Left lung (tissue), 10 donors: ENCODE results near the gene SNCA. TPM values are rescaled to one million over a fixed set of nuclear protein-coding genes. Genes with fewer than 3 reads are reported as not detected.
A peak's percentile ranks its signal among the peaks of the same experiment; 100 is the strongest.

Experiments
- ATAC-seq: fragments of 200-7000 bp; cut with Tn5 transposase; one replicate; pipeline ENCODE4 v1.9.1; 2020; ENCODE audit warnings: moderate library complexity
- DNase-seq, 4 donors: peaks; one replicate each; pipeline ENCODE4 v3.0.0-alpha.2; 2013 to 2020
- H3K27ac ChIP-seq, 2 donors: fragments of 200-600 bp; sonication (generic) in 1 of 2; one replicate each; pipeline versions ENCODE4 v1.5.0 to v1.8.0; 2020 to 2021
- H3K27me3 ChIP-seq, 2 donors: fragments of 200-600 bp; sonication (generic) in 1 of 2; one replicate each; pipeline versions ENCODE4 v1.5.0 to v1.8.0; 2020 to 2021
- H3K36me3 ChIP-seq, 2 donors: fragments of 200-600 bp; sonication (generic) in 1 of 2; one replicate each; pipeline versions ENCODE4 v1.5.0 to v1.8.0; 2020 to 2021
- H3K4me1 ChIP-seq, 2 donors: fragments of 200-600 bp; one replicate each; pipeline ENCODE4 v1.8.0; 2021
- H3K4me3 ChIP-seq, 2 donors: fragments of 200-600 bp; sonication (generic) in 1 of 2; one replicate each; pipeline versions ENCODE4 v1.5.0 to v1.8.0; 2020 to 2021; ENCODE audit warnings: mild to moderate bottlenecking in 1 of 2
- H3K9me3 ChIP-seq, 2 donors: fragments of 200-600 bp; sonication (generic) in 1 of 2; one replicate each; pipeline versions ENCODE4 v1.5.0 to v1.8.0; 2020 to 2021
- intact Hi-C, 2 donors: fragments of 100-400 bp; cut with DNase I; formaldehyde crosslinking; loops; one replicate each; pipeline versions ENCODE4 v1.11.2 to v1.14.2; 2022
- polyA plus RNA-seq, 6 donors: library from polyadenylated mRNA; unstranded; fragments of 120-200 nt; gene quantifications; one replicate each; pipeline ENCODE4 v1.2.1, GENCODE V29; 2013; ENCODE audit not compliant: insufficient read length in 6 of 6
- total RNA-seq, 2 donors: library from RNA; stranded (reverse); fragmentation: NEBNext Ultra II Directional; extraction: Animal tissue kit (Norgen Biotek cat#: 25700); gene quantifications; one replicate each; pipeline ENCODE4 v1.2.1, GENCODE V29; 2021
- TF ChIP-seq, protein P1 (sequence below), 2 donors: fragments of 200-600 bp; sonication (generic) in 1 of 2; IDR thresholded peaks; one replicate each; pipeline versions ENCODE4 v1.5.0 to v1.8.0; 2021; ENCODE audit warnings: antibody characterized with exemption in 2 of 2
- donor health status: DM: no; HTN: yes; CAD: no.
- donor health status: DM: no; HTN: no; CAD: no.

The SNCA gene
- total and polyA plus RNA-seq, 8 donors, result 6.6 to 75.7 (median 50.9) TPM

GRCh38 chr4:89836031-89836745 is 773 bp downstream of the SNCA start:
- no peaks in the 10 kb centered on the region for H3K36me3 ChIP-seq
- intact Hi-C loops, result no loop called here
- DNase-seq, result peak in 3 of 4 donors; percentile 18 to 78 (median 32)
- H3K27me3 ChIP-seq, result peaks cover 33 to 44% of the 10 kb centered on the region in 2 donors
- peaks cover 5 to 8% of the 10 kb centered on the region in 2 donors for H3K4me1 ChIP-seq
- peak; percentile 5 for ATAC-seq
- H3K27ac ChIP-seq, result no peak overlapping the region
- peak overlapping the region; percentile 51 to 63 for H3K4me3 ChIP-seq
- TF ChIP-seq, protein P1, sequence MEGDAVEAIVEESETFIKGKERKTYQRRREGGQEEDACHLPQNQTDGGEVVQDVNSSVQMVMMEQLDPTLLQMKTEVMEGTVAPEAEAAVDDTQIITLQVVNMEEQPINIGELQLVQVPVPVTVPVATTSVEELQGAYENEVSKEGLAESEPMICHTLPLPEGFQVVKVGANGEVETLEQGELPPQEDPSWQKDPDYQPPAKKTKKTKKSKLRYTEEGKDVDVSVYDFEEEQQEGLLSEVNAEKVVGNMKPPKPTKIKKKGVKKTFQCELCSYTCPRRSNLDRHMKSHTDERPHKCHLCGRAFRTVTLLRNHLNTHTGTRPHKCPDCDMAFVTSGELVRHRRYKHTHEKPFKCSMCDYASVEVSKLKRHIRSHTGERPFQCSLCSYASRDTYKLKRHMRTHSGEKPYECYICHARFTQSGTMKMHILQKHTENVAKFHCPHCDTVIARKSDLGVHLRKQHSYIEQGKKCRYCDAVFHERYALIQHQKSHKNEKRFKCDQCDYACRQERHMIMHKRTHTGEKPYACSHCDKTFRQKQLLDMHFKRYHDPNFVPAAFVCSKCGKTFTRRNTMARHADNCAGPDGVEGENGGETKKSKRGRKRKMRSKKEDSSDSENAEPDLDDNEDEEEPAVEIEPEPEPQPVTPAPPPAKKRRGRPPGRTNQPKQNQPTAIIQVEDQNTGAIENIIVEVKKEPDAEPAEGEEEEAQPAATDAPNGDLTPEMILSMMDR (IDR thresholded peaks at IDR 0.05), result no peak
- no peaks in the 10 kb centered on the region for H3K9me3 ChIP-seq

- ATAC-seq (no peak), DNase-seq (no peak)
- Histone ChIP-seq H3K27ac (no peak overlapping the region), H3K27me3 (peaks cover 28 to 44% of the 10 kb centered on the region in 2 donors), H3K36me3 (no peaks in the 10 kb centered on the region), H3K9me3 (no peaks in the 10 kb centered on the region), H3K4me3 (peak overlapping the region in 1 of 2 donors; percentile 63), H3K4me1 (peaks cover 5 to 8% of the 10 kb centered on the region in 2 donors)
- intact Hi-C loops, result no loop called here
- TF ChIP-seq, protein P1 (IDR thresholded peaks at IDR 0.05), result no peak
Observed at GRCh38 chr4:89835413-89835812, 1.5 kb downstream of the SNCA start.

GRCh38 chr4:89834486-89835209 is 2.3 kb downstream of the SNCA start:
- Histone ChIP-seq H3K4me3 (no peak overlapping the region), H3K9me3 (no peaks in the 10 kb centered on the region), H3K4me1 (peaks cover 5 to 14% of the 10 kb centered on the region in 2 donors), H3K27ac (no peak overlapping the region), H3K27me3 (peaks cover 27 to 41% of the 10 kb centered on the region in 2 donors), H3K36me3 (no peaks in the 10 kb centered on the region)
- no peak for DNase-seq
- ATAC-seq, result no peak
- TF ChIP-seq, protein P1 (IDR thresholded peaks at IDR 0.05), result no peak
- intact Hi-C loops, result no loop called here

DNA sequence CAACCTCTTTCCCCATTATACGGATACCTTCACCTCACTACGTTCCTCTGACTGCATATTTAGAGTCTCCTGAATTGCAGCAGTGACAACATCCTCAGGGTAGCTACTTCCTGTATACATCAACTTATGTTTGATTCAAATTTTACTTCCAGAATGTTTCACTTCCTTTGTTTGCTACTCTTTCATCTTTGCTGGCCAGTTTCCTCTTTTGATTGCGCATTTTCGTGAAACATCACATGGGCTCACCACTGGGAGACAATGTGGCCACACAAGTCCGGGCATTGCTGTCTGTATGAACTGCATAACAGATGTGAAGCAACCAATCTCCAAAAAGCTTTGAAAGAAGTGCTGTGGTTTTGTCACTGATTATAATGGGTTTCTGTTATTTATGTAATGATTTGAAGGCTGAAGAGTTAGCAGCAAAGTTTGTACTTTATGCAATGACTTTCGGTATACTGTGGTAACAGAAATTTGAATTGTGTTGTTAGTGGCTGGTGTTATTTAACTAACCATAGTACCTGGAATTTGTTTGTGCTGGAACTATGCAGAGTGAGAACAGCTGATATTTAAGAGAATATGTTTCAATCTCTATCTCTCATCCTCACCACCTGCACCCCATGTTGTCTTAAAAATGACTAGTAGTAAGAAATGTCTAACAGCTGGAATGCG is 7.4 kb downstream of the SNCA start:
- no peak overlapping the region for H3K4me3 ChIP-seq
- no peaks in the 10 kb centered on the region for H3K9me3 ChIP-seq
- peak overlapping the region in 1 of 2 donors; percentile 43 for H3K27ac ChIP-seq
- DNase-seq (peak in 2 of 4 donors; percentile 19 to 54), ATAC-seq (peak; percentile 73)
- no peaks in the 10 kb centered on the region for H3K36me3 ChIP-seq
- H3K4me1 ChIP-seq, result peaks cover 0 to 13% of the 10 kb centered on the region in 2 donors
- no peaks in the 10 kb centered on the region for H3K27me3 ChIP-seq
- TF ChIP-seq, protein P1 (IDR thresholded peaks at IDR 0.05), result no peak
- intact Hi-C loops, result no loop called here

DNA sequence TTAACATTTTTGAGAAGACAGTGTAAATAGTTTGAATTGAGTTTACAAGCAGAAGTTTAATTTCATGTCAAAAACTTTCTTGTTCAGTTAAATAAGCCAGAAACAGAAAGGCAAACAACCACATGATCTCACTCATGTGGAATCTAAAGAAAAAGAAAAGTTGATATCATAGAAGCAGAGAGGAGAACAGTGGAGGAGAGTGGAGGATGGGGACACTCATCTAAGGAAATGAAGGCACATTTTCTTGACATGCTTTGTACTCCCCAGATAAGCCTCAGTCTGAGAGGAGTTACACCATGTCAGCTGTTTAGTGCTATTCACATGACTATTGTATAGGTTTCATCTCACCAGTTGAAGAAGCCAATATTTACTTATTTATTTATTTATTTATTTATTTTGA is 13.5 kb downstream of the SNCA start:
- H3K27me3 ChIP-seq, result no peaks in the 10 kb centered on the region
- DNase-seq (no peak), ATAC-seq (no peak)
- intact Hi-C loops, result no loop called here
- no peaks in the 10 kb centered on the region for H3K9me3 ChIP-seq
- TF ChIP-seq, protein P1 (IDR thresholded peaks at IDR 0.05), result no peak
- no peak overlapping the region for H3K27ac ChIP-seq
- peaks cover 0 to 8% of the 10 kb centered on the region in 2 donors for H3K4me1 ChIP-seq
- no peak overlapping the region for H3K4me3 ChIP-seq
- no peaks in the 10 kb centered on the region for H3K36me3 ChIP-seq
